HepG2 (cell line): ENCODE data around the gene BCAS1. TPM values are rescaled to one million over a fixed set of nuclear protein-coding genes. Genes with fewer than 3 reads are reported as not detected.

Experiments used
- ATAC-seq: fragments of 200-7000 bp; cut with Tn5 transposase; 3 replicates; pipeline ENCODE4 v1.9.1; 2020; ENCODE audit warnings: mild to moderate bottlenecking, moderate library complexity
- BruUV-seq: library from RNA; stranded (reverse); fragments of 400-500 nt; replicated peaks from 2 replicates; lab custom pipeline; 2021; lab: Mats Ljungman, UMichigan
- CTCF ChIA-PET: fragments of 300-600 bp; formaldehyde crosslinking; extraction: SDS; loops from one replicate; lab custom pipeline; 2021; ENCODE audit warnings: low total read pairs, inconsistent platforms, low intra/inter-chr PET ratio; lab: Yijun Ruan, JAX
- POLR2A ChIA-PET: fragments of 350-600 bp; sonication (Branson Sonifier 250); formaldehyde crosslinking; loops from one replicate; lab custom pipeline; 2020; ENCODE audit warnings: antibody characterized with exemption, inconsistent platforms; lab: Yijun Ruan, JAX
- DNase-seq: peaks from one replicate; pipeline ENCODE4 v3.0.0-alpha.2; 2015; ENCODE audit warnings: low spot score
- FAIRE-seq: peaks from 3 replicates; lab custom pipeline; 2011; peaks lifted over from hg19 to GRCh38; lab: Jason Lieb, UNC
- H2AFZ ChIP-seq: one replicate; pipeline ENCODE4 v1.6.1; 2011; ENCODE audit warnings: low read length, inconsistent platforms
- H3K27ac ChIP-seq: fragments of 300-600 bp; 3 replicates; pipeline ENCODE4 v1.8.0; 2011; ENCODE audit warnings: mixed run types, mild to moderate bottlenecking, mixed read lengths, low read length, inconsistent platforms; ENCODE audit not compliant: insufficient read depth; ENCODE audit errors: extremely low read length
- H3K27me3 ChIP-seq, 2 experiments: fragments of 200-600 bp in 1 of 2; 2 replicates in 1 of 2; 3 replicates in 1 of 2; pipeline versions ENCODE4 v1.6.0 to v1.8.0; 2011; ENCODE audit warnings: low read length in 2 of 2, mild to moderate bottlenecking in 2 of 2, moderate library complexity in 2 of 2, inconsistent platforms in 1 of 2; ENCODE audit not compliant: insufficient read depth in 2 of 2, control insufficient read depth in 1 of 2
- H3K36me3 ChIP-seq, 2 experiments: fragments of 200-600 bp in 1 of 2; replicated peaks in 1 of 2; 2 replicates in 1 of 2; 3 replicates in 1 of 2; pipeline versions ENCODE4 v1.5.1 to v1.8.0; 2011; ENCODE audit warnings: low read length in 2 of 2, inconsistent platforms in 1 of 2; ENCODE audit not compliant: insufficient read depth in 2 of 2, control insufficient read depth in 1 of 2
- H3K4me1 ChIP-seq: 2 replicates; pipeline ENCODE4 v1.5.1; 2012; ENCODE audit warnings: low read length, inconsistent platforms; ENCODE audit not compliant: insufficient read depth
- H3K4me2 ChIP-seq: 2 replicates; pipeline ENCODE4 v1.6.0; 2011; ENCODE audit warnings: low read depth, low read length, inconsistent platforms
- H3K4me3 ChIP-seq, 3 experiments: fragments of 200-600 bp in 1 of 3; sonication (generic), shearing (Covaris generic) in 1 of 3; replicated peaks in 1 of 3; 2 replicates each; pipeline ENCODE4 v1.5.1; 2011 to 2016; ENCODE audit warnings: low read length in 3 of 3, inconsistent platforms in 2 of 3, low read depth in 2 of 3, mild to moderate bottlenecking in 2 of 3, control low read depth in 1 of 3, mixed read lengths in 1 of 3; ENCODE audit not compliant: insufficient read depth in 1 of 3
- H3K79me2 ChIP-seq: one replicate; pipeline ENCODE4 v1.6.1; 2011; ENCODE audit warnings: low read length, inconsistent platforms; ENCODE audit not compliant: insufficient read depth
- H3K9ac ChIP-seq: 2 replicates; pipeline ENCODE4 v1.6.0; 2011; ENCODE audit warnings: mild to moderate bottlenecking, low read depth, low read length, inconsistent platforms; ENCODE audit not compliant: insufficient read depth
- H3K9me3 ChIP-seq: 2 replicates; pipeline ENCODE4 v1.5.1; 2012; ENCODE audit warnings: mild to moderate bottlenecking, low read length
- H4K20me1 ChIP-seq: 2 replicates; pipeline ENCODE4 v1.6.0; 2011; ENCODE audit warnings: inconsistent platforms, mild to moderate bottlenecking, low read length, moderate library complexity; ENCODE audit not compliant: insufficient read depth
- HES4 ChIP-seq: sonication (generic); formaldehyde crosslinking; IDR thresholded peaks from 2 replicates; pipeline ENCODE4 v1.9.0; 2021; ENCODE audit warnings: mild to moderate bottlenecking, missing genetic modification reagents, borderline replicate concordance
- KLF11 ChIP-seq: IDR thresholded peaks from 2 replicates; pipeline ENCODE4 v1.6.1; 2016; ENCODE audit warnings: missing compliant biosample characterization
- KLF6 ChIP-seq: IDR thresholded peaks from 2 replicates; pipeline ENCODE4 v1.8.0; 2016; ENCODE audit warnings: missing biosample characterization, missing genetic modification reagents
- SNAI1 ChIP-seq: sonication (generic); formaldehyde crosslinking; IDR thresholded peaks from 2 replicates; pipeline ENCODE4 v1.5.0; 2020; ENCODE audit warnings: mild to moderate bottlenecking, missing genetic modification reagents, borderline replicate concordance
- ZNF878 ChIP-seq: sonication (generic); formaldehyde crosslinking; IDR thresholded peaks from 2 replicates; pipeline ENCODE4 v1.8.1; 2023; ENCODE audit warnings: mild to moderate bottlenecking, missing genetic modification reagents, moderate library complexity
- WGBS: methylation state at CpG from one replicate; pipeline ENCODE4 v1.1.6; 2017; ENCODE audit warnings: low lambda C conversion rate; 5-methylcytosine and 5-hydroxymethylcytosine counted together
- in situ Hi-C: cut with HindIII; loops from 2 replicates; pipeline ENCODE4 v1.10.0; 2017; ENCODE audit warnings: low pct_unique_long_range_greater_than_20kb; ENCODE audit not compliant: extremely low pct_ligation_motif_present
- intact Hi-C: fragments of 100-400 bp; cut with micrococcal nuclease; formaldehyde crosslinking; loops from one replicate; pipeline ENCODE4 v1.10.0; 2022; ENCODE audit not compliant: unreplicated experiment
- polyA plus RNA-seq, 8 experiments: library from polyadenylated mRNA; depleted of rRNA in 3 of 8; stranded (reverse) in 7 of 8; unstranded in 1 of 8; fragments of >200 nt; fragmentation: Illumina TruSeq in 4 of 8; extraction: Trizol in 4 of 8; gene quantifications; 2 replicates each; pipeline versions ENCODE4 v1.2.1 to v1.2.3, GENCODE V29; 2011 to 2016; ENCODE audit warnings: low read depth in 4 of 8, missing spikeins in 1 of 8, mixed read lengths in 1 of 8; ENCODE audit not compliant: insufficient read depth in 1 of 8
- total RNA-seq, 5 experiments: library from RNA; depleted of rRNA; stranded (reverse); fragments of >200 nt; fragmentation: Illumina TruSeq; extraction: Trizol; gene quantifications; 2 replicates each; pipeline ENCODE4 v1.2.3, GENCODE V29; 2016; ENCODE audit warnings: low read depth in 1 of 5
- TF ChIP-seq, protein P1 (sequence below): sonication (generic); formaldehyde crosslinking; IDR thresholded peaks from 2 replicates; pipeline ENCODE4 v1.5.1; 2020; ENCODE audit warnings: mild to moderate bottlenecking, missing genetic modification reagents, borderline replicate concordance
- TF ChIP-seq, protein P2 (sequence below): sonication (generic); formaldehyde crosslinking; IDR thresholded peaks from 2 replicates; pipeline ENCODE4 v1.4.0; 2020; ENCODE audit warnings: missing genetic modification reagents

Gene BCAS1
- total and polyA plus RNA-seq, 2 of the 13 experiments (the other 11 are each of a cell fraction or from before 2014, with no cell fraction given), result 0.55 to 0.91 TPM

DNA sequence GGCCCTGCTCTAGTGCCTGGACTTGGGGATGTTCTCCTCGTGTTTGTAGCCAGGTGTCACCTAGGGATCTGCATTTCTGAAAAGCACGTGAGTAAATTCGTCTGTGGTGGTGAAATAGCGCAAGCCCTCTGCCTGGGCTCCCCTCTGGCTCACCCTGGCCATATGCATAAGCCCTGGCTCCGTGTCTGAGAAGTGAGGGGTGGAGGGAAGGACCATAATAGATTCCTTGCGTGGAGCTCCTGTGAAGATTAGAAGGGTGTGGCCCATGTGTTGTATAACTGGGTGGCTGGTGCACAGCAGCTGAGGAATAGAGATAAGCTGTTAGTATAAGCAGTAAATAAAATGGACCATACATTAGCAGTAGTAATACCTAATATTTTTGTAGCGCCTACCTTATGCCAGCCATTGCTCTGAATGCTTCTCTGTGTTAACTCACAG, 4.8 kb downstream of the BCAS1 start:
- FAIRE-seq, result no peak
- 79% methylated on average over 7 of the region's 7 CpGs for WGBS
- intact Hi-C loops, result no loop called here

More for the DNA sequence above, 4.8 kb downstream of the BCAS1 start:
- ATAC-seq (no peak), DNase-seq (no peak)
- ChIA-PET POLR2A (no interaction called here), CTCF (no interaction called here)
- in situ Hi-C loops, result loop anchor here (10.0 kb wide), 1 partner anchor 491 kb away; no protein-coding TSS in a partner anchor
- no peaks in the 10 kb centered on the region for H4K20me1 ChIP-seq
- H3K4me3 ChIP-seq, result no peak overlapping the region
- no peaks in the 10 kb centered on the region for H3K36me3 ChIP-seq
- H3K4me1 ChIP-seq, result peaks cover 44% of the 10 kb centered on the region
- TF ChIP-seq HES4 (CRISPR knock-in tag) (no peak), SNAI1 (no peak), KLF11 (CRISPR knock-in tag) (no peak), ZNF878 (CRISPR knock-in tag) (no peak), KLF6 (CRISPR knock-in tag) (no peak)
- TF ChIP-seq, protein P1, sequence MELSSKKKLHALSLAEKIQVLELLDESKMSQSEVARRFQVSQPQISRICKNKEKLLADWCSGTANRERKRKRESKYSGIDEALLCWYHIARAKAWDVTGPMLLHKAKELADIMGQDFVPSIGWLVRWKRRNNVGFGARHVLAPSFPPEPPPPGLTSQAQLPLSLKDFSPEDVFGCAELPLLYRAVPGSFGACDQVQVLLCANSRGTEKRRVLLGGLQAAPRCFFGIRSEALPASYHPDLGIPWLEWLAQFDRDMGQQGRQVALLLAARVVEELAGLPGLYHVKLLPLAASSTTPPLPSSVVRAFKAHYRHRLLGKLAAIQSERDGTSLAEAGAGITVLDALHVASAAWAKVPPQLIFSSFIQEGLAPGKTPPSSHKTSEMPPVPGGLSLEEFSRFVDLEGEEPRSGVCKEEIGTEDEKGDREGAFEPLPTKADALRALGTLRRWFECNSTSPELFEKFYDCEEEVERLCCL, result no peak
- TF ChIP-seq, protein P2, sequence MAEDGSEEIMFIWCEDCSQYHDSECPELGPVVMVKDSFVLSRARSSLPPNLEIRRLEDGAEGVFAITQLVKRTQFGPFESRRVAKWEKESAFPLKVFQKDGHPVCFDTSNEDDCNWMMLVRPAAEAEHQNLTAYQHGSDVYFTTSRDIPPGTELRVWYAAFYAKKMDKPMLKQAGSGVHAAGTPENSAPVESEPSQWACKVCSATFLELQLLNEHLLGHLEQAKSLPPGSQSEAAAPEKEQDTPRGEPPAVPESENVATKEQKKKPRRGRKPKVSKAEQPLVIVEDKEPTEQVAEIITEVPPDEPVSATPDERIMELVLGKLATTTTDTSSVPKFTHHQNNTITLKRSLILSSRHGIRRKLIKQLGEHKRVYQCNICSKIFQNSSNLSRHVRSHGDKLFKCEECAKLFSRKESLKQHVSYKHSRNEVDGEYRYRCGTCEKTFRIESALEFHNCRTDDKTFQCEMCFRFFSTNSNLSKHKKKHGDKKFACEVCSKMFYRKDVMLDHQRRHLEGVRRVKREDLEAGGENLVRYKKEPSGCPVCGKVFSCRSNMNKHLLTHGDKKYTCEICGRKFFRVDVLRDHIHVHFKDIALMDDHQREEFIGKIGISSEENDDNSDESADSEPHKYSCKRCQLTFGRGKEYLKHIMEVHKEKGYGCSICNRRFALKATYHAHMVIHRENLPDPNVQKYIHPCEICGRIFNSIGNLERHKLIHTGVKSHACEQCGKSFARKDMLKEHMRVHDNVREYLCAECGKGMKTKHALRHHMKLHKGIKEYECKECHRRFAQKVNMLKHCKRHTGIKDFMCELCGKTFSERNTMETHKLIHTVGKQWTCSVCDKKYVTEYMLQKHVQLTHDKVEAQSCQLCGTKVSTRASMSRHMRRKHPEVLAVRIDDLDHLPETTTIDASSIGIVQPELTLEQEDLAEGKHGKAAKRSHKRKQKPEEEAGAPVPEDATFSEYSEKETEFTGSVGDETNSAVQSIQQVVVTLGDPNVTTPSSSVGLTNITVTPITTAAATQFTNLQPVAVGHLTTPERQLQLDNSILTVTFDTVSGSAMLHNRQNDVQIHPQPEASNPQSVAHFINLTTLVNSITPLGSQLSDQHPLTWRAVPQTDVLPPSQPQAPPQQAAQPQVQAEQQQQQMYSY (CRISPR knock-in tag), result no peak
- H2AFZ ChIP-seq, result no peak overlapping the region
- H3K4me2 ChIP-seq, result no peak overlapping the region
- BruUV-seq, result no TSS peak
- no peaks in the 10 kb centered on the region; a peak in 1 of 5 replicates for H3K27me3 ChIP-seq
- no peak overlapping the region for H3K9ac ChIP-seq
- H3K79me2 ChIP-seq, result no peaks in the 10 kb centered on the region
- H3K27ac ChIP-seq, result no peak overlapping the region
- no peaks in the 10 kb centered on the region for H3K9me3 ChIP-seq
